GM12865 (cell line): ENCODE data around the gene ST13.
"Not testable (repeated sequence)": the region's sequence is repeated elsewhere in the genome, so short reads cannot be mapped to it uniquely, and the experiment has no call there.

Source experiments
- DNase-seq: peaks from one replicate; pipeline ENCODE4 v3.0.0; 2010; ENCODE audit warnings: low read depth
- H3K4me3 ChIP-seq: 2 replicates; pipeline ENCODE4 v1.5.1; 2011; ENCODE audit warnings: mild to moderate bottlenecking, low read depth, low read length, control low read depth
- CTCF ChIP-seq: IDR thresholded peaks from 2 replicates; pipeline ENCODE4 v1.5.1; 2011; ENCODE audit warnings: low read length, control low read depth, low read depth, inconsistent platforms; ENCODE audit not compliant: insufficient read depth; ENCODE audit errors: missing control alignments

ST13 gene

GRCh38 chr22:40791241-40791640 is 65.2 kb downstream of the ST13 start:
- TF ChIP-seq CTCF = no peak
- H3K4me3 ChIP-seq = no peak overlapping the region
- no peak for DNase-seq

GRCh38 chr22:40789131-40789530 is 67.3 kb downstream of the ST13 start:
- H3K4me3 ChIP-seq = no peak overlapping the region
- no peak for DNase-seq
- no peak for TF ChIP-seq CTCF

- TF ChIP-seq CTCF = no peak
- no peak overlapping the region for H3K4me3 ChIP-seq
- no peak for DNase-seq
Observed at GRCh38 chr22:40782521-40782920, 73.9 kb downstream of the ST13 start.

DNA sequence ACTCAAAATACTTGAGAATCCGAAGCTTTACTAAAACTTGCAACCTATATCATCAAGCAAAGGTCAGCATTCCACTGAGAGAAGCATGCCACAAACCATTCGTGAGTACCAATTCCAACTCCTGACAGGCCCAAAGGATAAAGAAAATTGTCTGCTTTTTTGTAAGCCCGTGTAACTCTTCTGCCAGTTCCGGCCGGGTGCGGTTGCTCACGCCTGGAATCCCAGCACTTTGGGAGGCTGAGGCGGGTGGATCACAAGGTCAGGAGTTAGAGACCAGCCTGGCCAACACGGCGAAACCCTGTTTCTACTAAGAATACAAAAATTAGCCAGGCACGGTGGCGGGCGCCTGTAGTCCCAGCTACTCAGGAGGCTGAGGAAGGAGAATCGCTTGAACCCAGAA is 74.7 kb downstream of the ST13 start:
- not testable (repeated sequence) for DNase-seq, H3K4me3 ChIP-seq
